Measurements from ENCODE around the gene ZNF335.

- TF ChIP-seq POLR2AphosphoS5 (IDR thresholded peaks at IDR 0.05; ENCODE audit: low read depth, low read length) (no peak), SIN3A (IDR thresholded peaks at IDR 0.05; ENCODE audit: borderline replicate concordance, insufficient read depth, low read length) (no peak), REST (IDR thresholded peaks at IDR 0.05; ENCODE audit: insufficient read depth in 1 of 2, low read depth in 2 of 2, low read length in 2 of 2) (no peak), TAF1 (IDR thresholded peaks at IDR 0.05; ENCODE audit: borderline replicate concordance, insufficient read depth, low read length) (no peak)
These were observed 37.8 kb upstream of the ZNF335 start for GRCh38 chr20:46009816-46010215.
